ENCODE measurements around the gene EXT2.

EXT2 gene

GRCh38 chr11:44088377-44088776, 7.1 kb upstream of the EXT2 start:
- DNase-seq, result peak; percentile 24 to 53

- DNase-seq, result no peak
Measured at GRCh38 chr11:44088871-44089270, 6.6 kb upstream of the EXT2 start.

GRCh38 chr11:44090539-44090938, 4.9 kb upstream of the EXT2 start:
- no peak for DNase-seq

GRCh38 chr11:44094260-44094868, 1.1 kb upstream of the EXT2 start:
- peak; percentile 75 to 76 for DNase-seq

- DNase-seq, result no peak
Measured at GRCh38 chr11:44096360-44097185, 1.1 kb downstream of the EXT2 start.

GRCh38 chr11:44097821-44098220, 2.3 kb downstream of the EXT2 start:
- no peak for DNase-seq

- DNase-seq, result no peak
Measured at GRCh38 chr11:44101098-44101497, 5.6 kb downstream of the EXT2 start.

- peak in 1 of 2 experiments; percentile 3 for DNase-seq
Measured at GRCh38 chr11:44104481-44105294, 9.2 kb downstream of the EXT2 start.

- DNase-seq, result no peak
Measured at GRCh38 chr11:44108260-44108659, 12.8 kb downstream of the EXT2 start.

- DNase-seq, result peak; percentile 70 to 80
Measured at GRCh38 chr11:44110231-44110679, 14.8 kb downstream of the EXT2 start.

GRCh38 chr11:44112091-44112821, 16.8 kb downstream of the EXT2 start:
- no peak for DNase-seq

GRCh38 chr11:44113018-44113417, 17.5 kb downstream of the EXT2 start:
- no peak for DNase-seq

GRCh38 chr11:44113572-44113971, 18.1 kb downstream of the EXT2 start:
- DNase-seq, result no peak

GRCh38 chr11:44116234-44116830, 20.9 kb downstream of the EXT2 start:
- no peak for DNase-seq

- DNase-seq, result no peak
Measured at GRCh38 chr11:44120169-44120568, 24.7 kb downstream of the EXT2 start.

- DNase-seq, result no peak
Measured at GRCh38 chr11:44125598-44125997, 30.1 kb downstream of the EXT2 start.

GRCh38 chr11:44126304-44126703, 30.8 kb downstream of the EXT2 start:
- DNase-seq, result no peak

GRCh38 chr11:44127130-44127529, 31.7 kb downstream of the EXT2 start:
- DNase-seq, result no peak

GRCh38 chr11:44128729-44129128, 33.3 kb downstream of the EXT2 start:
- no peak for DNase-seq

- no peak for DNase-seq
Measured at GRCh38 chr11:44130751-44131150, 35.3 kb downstream of the EXT2 start.

- peak; percentile 33 to 52 for DNase-seq
Measured at GRCh38 chr11:44133335-44133946, 38.0 kb downstream of the EXT2 start.

- no peak for DNase-seq
Measured at GRCh38 chr11:44134625-44135024, 39.1 kb downstream of the EXT2 start.

Data from Kasumi-1 (cell line).